Measurements from ENCODE around the gene FIP1L1.

The FIP1L1 gene

GRCh38 chr4:53494851-53495250 is 117.4 kb downstream of the FIP1L1 start:
- no peaks in the 10 kb centered on the region for H3F3A ChIP-seq (ENCODE audit: insufficient read depth)
- no peaks in the 10 kb centered on the region for H3K9me2 ChIP-seq (replicated peaks; ENCODE audit: insufficient read depth, low read length)
- no peak overlapping the region for H2AFZ ChIP-seq (ENCODE audit: low read depth, low read length, severe bottlenecking)
- H3K9me3 ChIP-seq (ENCODE audit: insufficient read depth, low read length) = no peaks in the 10 kb centered on the region
- H3K27me3 ChIP-seq (ENCODE audit: low read length) = no peaks in the 10 kb centered on the region
- TF ChIP-seq EZH2phosphoT487 (conservative IDR thresholded peaks at IDR 0.05; ENCODE audit: low read length) (no peak), CTCF (IDR thresholded peaks at IDR 0.05; ENCODE audit: insufficient read depth, low read length, poor library complexity, severe bottlenecking) (no peak)
- no peak overlapping the region for H3K4me3 ChIP-seq (ENCODE audit: insufficient read depth, low read length, poor library complexity, severe bottlenecking)
- H3K4me2 ChIP-seq (ENCODE audit: low read depth, low read length, poor library complexity, severe bottlenecking) = no peak overlapping the region
- H3K36me3 ChIP-seq (ENCODE audit: low read length) = no peaks in the 10 kb centered on the region
- H3K9ac ChIP-seq (ENCODE audit: low read length) = no peak overlapping the region
- no peaks in the 10 kb centered on the region for H3K79me2 ChIP-seq (ENCODE audit: insufficient read depth, low read length)
- no peak overlapping the region for H3K27ac ChIP-seq (ENCODE audit: low read depth, low read length)
- no peaks in the 10 kb centered on the region for H4K20me1 ChIP-seq (ENCODE audit: low read depth, low read length)

GRCh38 chr4:53497487-53498244 is 120.2 kb downstream of the FIP1L1 start:
- Histone ChIP-seq H3K27me3 (ENCODE audit: low read length) (no peaks in the 10 kb centered on the region), H3K36me3 (ENCODE audit: low read length) (no peaks in the 10 kb centered on the region), H3F3A (ENCODE audit: insufficient read depth) (no peaks in the 10 kb centered on the region), H3K9me2 (replicated peaks; ENCODE audit: insufficient read depth, low read length) (no peaks in the 10 kb centered on the region), H3K4me3 (ENCODE audit: insufficient read depth, low read length, poor library complexity, severe bottlenecking) (no peak overlapping the region), H3K79me2 (ENCODE audit: insufficient read depth, low read length) (no peaks in the 10 kb centered on the region), H4K20me1 (ENCODE audit: low read depth, low read length) (no peaks in the 10 kb centered on the region), H3K27ac (ENCODE audit: low read depth, low read length) (no peak overlapping the region), H3K9ac (ENCODE audit: low read length) (no peak overlapping the region), H3K4me2 (ENCODE audit: low read depth, low read length, poor library complexity, severe bottlenecking) (no peak overlapping the region), H3K9me3 (ENCODE audit: insufficient read depth, low read length) (no peaks in the 10 kb centered on the region), H2AFZ (ENCODE audit: low read depth, low read length, severe bottlenecking) (no peak overlapping the region)
- TF ChIP-seq EZH2phosphoT487 (conservative IDR thresholded peaks at IDR 0.05; ENCODE audit: low read length) (no peak), CTCF (IDR thresholded peaks at IDR 0.05; ENCODE audit: insufficient read depth, low read length, poor library complexity, severe bottlenecking) (no peak)

GRCh38 chr4:53498706-53499105 is 121.3 kb downstream of the FIP1L1 start:
- Histone ChIP-seq H3K79me2 (ENCODE audit: insufficient read depth, low read length) (no peaks in the 10 kb centered on the region), H3K4me3 (ENCODE audit: insufficient read depth, low read length, poor library complexity, severe bottlenecking) (no peak overlapping the region), H3K9me3 (ENCODE audit: insufficient read depth, low read length) (no peaks in the 10 kb centered on the region), H2AFZ (ENCODE audit: low read depth, low read length, severe bottlenecking) (no peak overlapping the region), H3K27me3 (ENCODE audit: low read length) (no peaks in the 10 kb centered on the region), H3F3A (ENCODE audit: insufficient read depth) (no peaks in the 10 kb centered on the region), H3K9me2 (replicated peaks; ENCODE audit: insufficient read depth, low read length) (no peaks in the 10 kb centered on the region), H3K4me2 (ENCODE audit: low read depth, low read length, poor library complexity, severe bottlenecking) (no peak overlapping the region), H3K27ac (ENCODE audit: low read depth, low read length) (no peak overlapping the region), H3K36me3 (ENCODE audit: low read length) (no peaks in the 10 kb centered on the region), H3K9ac (ENCODE audit: low read length) (no peak overlapping the region), H4K20me1 (ENCODE audit: low read depth, low read length) (no peaks in the 10 kb centered on the region)
- TF ChIP-seq EZH2phosphoT487 (conservative IDR thresholded peaks at IDR 0.05; ENCODE audit: low read length) (no peak), CTCF (IDR thresholded peaks at IDR 0.05; ENCODE audit: insufficient read depth, low read length, poor library complexity, severe bottlenecking) (no peak)
